Urothelium cell line (cell line): ENCODE results near the gene HRAS.
"Not testable (repeated sequence)": the region's sequence is repeated elsewhere in the genome, so short reads cannot be mapped to it uniquely, and the experiment has no call there.

ENCODE experiments used
- DNase-seq: peaks from one replicate; pipeline ENCODE4 v3.0.0; 2011; ENCODE audit warnings: low spot score, mixed read lengths
- FAIRE-seq: peaks from 2 replicates; lab custom pipeline; 2011; peaks lifted over from hg19 to GRCh38; lab: Jason Lieb, UNC

Gene HRAS

GRCh38 chr11:535519-536454 is at the start of gene HRAS:
Gene HRAS, minus strand, starts transcription at chr11:535576.
- FAIRE-seq, result no peak
- peak; percentile 98 for DNase-seq

GRCh38 chr11:584287-584686 is 48.9 kb upstream of the HRAS start:
- no peak for DNase-seq
- FAIRE-seq, result no peak

GRCh38 chr11:581752-582151 is 46.4 kb upstream of the HRAS start:
- FAIRE-seq (no peak), DNase-seq (no peak)

GRCh38 chr11:581342-581741 is 46.0 kb upstream of the HRAS start:
- FAIRE-seq, result no peak
- no peak for DNase-seq

- FAIRE-seq, result no peak
- no peak for DNase-seq
Measured at GRCh38 chr11:579830-580601, 44.6 kb upstream of the HRAS start.

GRCh38 chr11:578276-579035 is 43.1 kb upstream of the HRAS start:
- no peak for DNase-seq
- FAIRE-seq, result no peak

GRCh38 chr11:577611-577894 is 42.2 kb upstream of the HRAS start:
- no peak for FAIRE-seq

GRCh38 chr11:576811-577610 is 41.6 kb upstream of the HRAS start:
- no peak for DNase-seq
- no peak for FAIRE-seq

More at GRCh38 chr11:577611-577894, 42.2 kb upstream of the HRAS start:
- DNase-seq, result no peak

- FAIRE-seq, result no peak
- peak; percentile 96 for DNase-seq
Measured at GRCh38 chr11:575996-576768, 40.8 kb upstream of the HRAS start, which contains the start of gene PHRF1. Gene PHRF1, plus strand, starts transcription at chr11:576470. Its CDS starts 5,043 bp downstream, at chr11:581513.

- no peak for DNase-seq
- peak; percentile 9 for FAIRE-seq
Measured at GRCh38 chr11:575313-575995, 40.1 kb upstream of the HRAS start.

GRCh38 chr11:574632-575312 is 39.4 kb upstream of the HRAS start:
- FAIRE-seq (no peak), DNase-seq (no peak)

GRCh38 chr11:574031-574570 is 38.7 kb upstream of the HRAS start:
- DNase-seq, FAIRE-seq: not testable (repeated sequence)

GRCh38 chr11:573146-573759 is 37.9 kb upstream of the HRAS start:
- no peak for FAIRE-seq
- DNase-seq, result no peak

- DNase-seq (no peak), FAIRE-seq (no peak)
Measured at GRCh38 chr11:571802-572185, 36.4 kb upstream of the HRAS start.

- FAIRE-seq, result no peak
- no peak for DNase-seq
Measured at GRCh38 chr11:569158-569885, 33.9 kb upstream of the HRAS start.

- FAIRE-seq (no peak), DNase-seq (peak; percentile 94)
Measured at GRCh38 chr11:568306-569157, 33.2 kb upstream of the HRAS start.
